GM12872 (cell line): ENCODE results near the gene BABAM2.

Experiments
- CTCF ChIP-seq: IDR thresholded peaks from 3 replicates; pipeline ENCODE4 v1.5.1; 2011; ENCODE audit warnings: low read depth, mild to moderate bottlenecking, low read length, moderate library complexity; ENCODE audit not compliant: insufficient read depth

The BABAM2 gene

GRCh38 chr2:28231110-28231631 is 340.6 kb downstream of the BABAM2 start:
- no peak for TF ChIP-seq CTCF

GRCh38 chr2:28232295-28232694 is 341.8 kb downstream of the BABAM2 start:
- TF ChIP-seq CTCF, result no peak

GRCh38 chr2:28233164-28233676 is 342.7 kb downstream of the BABAM2 start:
- TF ChIP-seq CTCF, result no peak

GRCh38 chr2:28234807-28235206 is 344.3 kb downstream of the BABAM2 start:
- TF ChIP-seq CTCF, result no peak

- TF ChIP-seq CTCF, result no peak
These were observed 348.7 kb downstream of the BABAM2 start for GRCh38 chr2:28239207-28239606.

GRCh38 chr2:28240937-28241336 is 350.4 kb downstream of the BABAM2 start:
- TF ChIP-seq CTCF, result no peak

- TF ChIP-seq CTCF, result no peak
These were observed 356.8 kb downstream of the BABAM2 start for GRCh38 chr2:28247290-28247689.
